ENCODE data around the gene EDDM13. TPM values are rescaled to one million over a fixed set of nuclear protein-coding genes. Genes with fewer than 3 reads are reported as not detected.
"Not testable (repeated sequence)": the region's sequence is repeated elsewhere in the genome, so short reads cannot be mapped to it uniquely, and the experiment has no call there.

EDDM13 gene, protein sequence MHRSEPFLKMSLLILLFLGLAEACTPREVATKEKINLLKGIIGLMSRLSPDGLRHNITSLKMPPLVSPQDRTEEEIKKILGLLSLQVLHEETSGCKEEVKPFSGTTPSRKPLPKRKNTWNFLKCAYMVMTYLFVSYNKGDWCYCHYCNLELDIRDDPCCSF
- not detected for total RNA-seq (ENCODE audit: unreplicated experiment)
- long read RNA-seq: 0 reads

DNA sequence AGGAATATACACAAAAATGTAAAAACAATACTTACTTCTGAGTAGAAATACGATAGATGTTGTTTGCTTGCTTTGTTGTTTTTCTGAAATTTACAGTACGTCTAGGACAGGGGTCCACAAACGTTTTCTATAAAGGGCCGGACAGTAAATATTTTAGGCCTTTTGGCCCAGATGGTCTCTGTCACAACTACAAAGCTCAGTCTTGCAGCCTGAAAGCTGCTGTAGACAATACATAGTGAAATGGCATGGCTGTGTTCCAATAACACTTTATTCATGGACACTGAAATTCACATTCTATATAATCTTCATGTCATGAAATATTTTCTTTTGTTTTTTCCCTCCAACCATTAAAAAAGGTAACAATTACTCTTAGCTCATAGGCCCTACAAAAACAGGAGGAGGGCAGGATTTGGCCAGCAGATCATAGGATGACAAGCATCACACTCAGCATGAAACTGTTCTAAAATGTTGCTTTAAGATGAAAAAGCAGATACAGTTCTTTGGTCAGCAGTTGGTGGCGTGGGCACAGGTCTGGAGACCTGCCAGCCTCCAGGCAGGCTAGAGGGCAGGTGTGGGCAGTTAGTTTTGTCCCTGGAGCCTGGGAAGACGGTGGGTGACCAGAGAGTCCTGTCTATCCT lies at the start of gene EDDM13:
Gene EDDM13 (plus strand): TSS at position 588 of the 638 bp plus-strand sequence. CDS start 87 bp downstream, outside the sequence.
- Mint-ChIP-seq H3K36me3 (ENCODE audit: unreplicated experiment) (peaks cover 12% of the 10 kb centered on the region), H3K9me3 (ENCODE audit: unreplicated experiment) (peaks cover 8% of the 10 kb centered on the region), H3K27me3 (ENCODE audit: unreplicated experiment) (peaks cover 2% of the 10 kb centered on the region), H3K27ac (ENCODE audit: unreplicated experiment) (peak within 1 kb of the TSS; percentile 13), H3K4me1 (ENCODE audit: low read depth, unreplicated experiment) (no peaks in the 10 kb centered on the region), H3K4me3 (ENCODE audit: unreplicated experiment) (no peak within 1 kb of the TSS)
- TF ChIP-seq, protein P1, sequence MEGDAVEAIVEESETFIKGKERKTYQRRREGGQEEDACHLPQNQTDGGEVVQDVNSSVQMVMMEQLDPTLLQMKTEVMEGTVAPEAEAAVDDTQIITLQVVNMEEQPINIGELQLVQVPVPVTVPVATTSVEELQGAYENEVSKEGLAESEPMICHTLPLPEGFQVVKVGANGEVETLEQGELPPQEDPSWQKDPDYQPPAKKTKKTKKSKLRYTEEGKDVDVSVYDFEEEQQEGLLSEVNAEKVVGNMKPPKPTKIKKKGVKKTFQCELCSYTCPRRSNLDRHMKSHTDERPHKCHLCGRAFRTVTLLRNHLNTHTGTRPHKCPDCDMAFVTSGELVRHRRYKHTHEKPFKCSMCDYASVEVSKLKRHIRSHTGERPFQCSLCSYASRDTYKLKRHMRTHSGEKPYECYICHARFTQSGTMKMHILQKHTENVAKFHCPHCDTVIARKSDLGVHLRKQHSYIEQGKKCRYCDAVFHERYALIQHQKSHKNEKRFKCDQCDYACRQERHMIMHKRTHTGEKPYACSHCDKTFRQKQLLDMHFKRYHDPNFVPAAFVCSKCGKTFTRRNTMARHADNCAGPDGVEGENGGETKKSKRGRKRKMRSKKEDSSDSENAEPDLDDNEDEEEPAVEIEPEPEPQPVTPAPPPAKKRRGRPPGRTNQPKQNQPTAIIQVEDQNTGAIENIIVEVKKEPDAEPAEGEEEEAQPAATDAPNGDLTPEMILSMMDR (IDR thresholded peaks at IDR 0.05; ENCODE audit: partially characterized antibody, unreplicated experiment): no peak
- DNase-seq: no peak

DNA sequence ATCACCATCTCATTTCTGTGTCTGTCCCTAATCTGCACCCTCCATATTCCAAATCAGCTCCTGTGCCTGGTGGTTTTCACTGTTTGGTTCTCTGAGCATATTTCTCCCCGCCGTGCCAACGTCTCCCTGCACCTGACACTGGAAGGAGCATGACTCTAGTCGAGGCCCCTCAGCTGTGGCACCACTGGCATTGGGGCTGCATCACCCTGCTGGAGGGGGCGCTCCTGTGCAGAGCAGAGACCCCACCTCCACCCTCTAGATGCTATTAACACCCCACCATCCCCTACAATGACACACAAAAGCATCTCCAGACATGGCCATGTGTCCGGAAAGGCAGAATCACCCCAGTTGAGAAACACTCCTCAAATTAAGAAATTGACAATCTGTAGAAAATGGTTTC lies 49.6 kb upstream of the EDDM13 start:
- H3K9me3 Mint-ChIP-seq (ENCODE audit: unreplicated experiment): peaks cover 2% of the 10 kb centered on the region
- TF ChIP-seq, protein P1 (IDR thresholded peaks at IDR 0.05; ENCODE audit: partially characterized antibody, unreplicated experiment): no peak
- H3K4me1 Mint-ChIP-seq (ENCODE audit: low read depth, unreplicated experiment): no peaks in the 10 kb centered on the region
- no peak for DNase-seq
- no peak overlapping the region for H3K27ac Mint-ChIP-seq (ENCODE audit: unreplicated experiment)
- peaks cover 16% of the 10 kb centered on the region for H3K36me3 Mint-ChIP-seq (ENCODE audit: unreplicated experiment)
- no peak overlapping the region for H3K4me3 Mint-ChIP-seq (ENCODE audit: unreplicated experiment)
- peaks cover 2% of the 10 kb centered on the region for H3K27me3 Mint-ChIP-seq (ENCODE audit: unreplicated experiment)

DNA sequence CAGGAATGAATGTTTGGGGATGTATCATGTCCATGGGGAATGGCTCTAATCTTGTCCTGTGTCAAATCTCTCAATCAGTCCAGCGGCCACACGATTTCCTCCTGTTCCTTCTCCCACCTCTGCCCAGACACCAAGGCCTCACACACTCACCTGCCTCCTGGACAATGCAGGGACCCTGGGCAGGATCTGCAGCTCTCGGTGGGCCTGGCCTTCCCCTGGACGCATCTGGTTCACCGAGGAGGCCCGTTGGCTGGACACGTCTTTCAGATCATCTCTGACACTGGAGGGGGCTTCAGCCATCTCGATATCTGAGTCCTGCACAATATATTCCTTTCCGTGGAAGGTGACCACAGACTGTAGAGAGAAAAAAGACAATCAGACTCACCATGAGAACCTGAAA lies 49.1 kb upstream of the EDDM13 start:
- Mint-ChIP-seq H3K4me3 (ENCODE audit: unreplicated experiment) (no peak overlapping the region), H3K9me3 (ENCODE audit: unreplicated experiment) (no peaks in the 10 kb centered on the region), H3K4me1 (ENCODE audit: low read depth, unreplicated experiment) (no peaks in the 10 kb centered on the region), H3K27ac (ENCODE audit: unreplicated experiment) (no peak overlapping the region), H3K36me3 (ENCODE audit: unreplicated experiment) (peaks cover 16% of the 10 kb centered on the region), H3K27me3 (ENCODE audit: unreplicated experiment) (peaks cover 2% of the 10 kb centered on the region)
- TF ChIP-seq, protein P1 (IDR thresholded peaks at IDR 0.05; ENCODE audit: partially characterized antibody, unreplicated experiment): no peak
- DNase-seq: no peak

DNA sequence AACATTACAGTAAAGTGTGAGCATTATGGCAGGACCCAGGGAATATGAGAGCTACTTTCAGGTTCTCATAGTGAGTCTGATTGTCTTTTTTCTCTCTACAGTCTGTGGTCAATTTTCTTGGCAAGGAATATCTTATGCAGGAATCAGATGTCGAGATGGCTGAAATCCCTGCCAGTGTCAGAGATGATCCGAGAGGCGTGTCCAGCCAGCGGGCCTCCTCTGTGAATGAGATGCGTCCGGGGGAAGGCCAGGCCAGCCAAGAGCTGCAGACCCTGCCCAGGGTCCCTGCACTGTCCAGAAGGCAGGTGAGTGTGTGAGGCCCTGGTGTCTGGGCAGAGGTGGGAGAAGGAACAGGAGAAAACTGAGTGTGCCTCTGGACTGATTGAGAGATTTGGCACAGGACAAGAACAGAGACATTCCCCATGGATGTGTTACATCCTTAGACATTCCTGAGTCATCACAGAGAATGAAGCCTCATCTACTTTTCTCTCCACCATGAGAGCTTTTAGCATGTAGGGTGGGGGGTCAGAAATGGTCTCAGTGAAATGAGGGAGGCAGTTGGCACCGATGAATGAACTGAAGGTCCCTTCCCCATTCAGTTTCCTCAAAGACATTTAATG lies 27.3 kb upstream of the EDDM13 start:
- H3K4me3 Mint-ChIP-seq (ENCODE audit: unreplicated experiment): no peak overlapping the region
- peaks cover 5% of the 10 kb centered on the region for H3K36me3 Mint-ChIP-seq (ENCODE audit: unreplicated experiment)
- TF ChIP-seq, protein P1 (IDR thresholded peaks at IDR 0.05; ENCODE audit: partially characterized antibody, unreplicated experiment): no peak
- DNase-seq: no peak
- H3K9me3 Mint-ChIP-seq (ENCODE audit: unreplicated experiment): peaks cover 4% of the 10 kb centered on the region
- peaks cover 2% of the 10 kb centered on the region for H3K27me3 Mint-ChIP-seq (ENCODE audit: unreplicated experiment)
- no peak overlapping the region for H3K27ac Mint-ChIP-seq (ENCODE audit: unreplicated experiment)
- no peaks in the 10 kb centered on the region for H3K4me1 Mint-ChIP-seq (ENCODE audit: low read depth, unreplicated experiment)

DNA sequence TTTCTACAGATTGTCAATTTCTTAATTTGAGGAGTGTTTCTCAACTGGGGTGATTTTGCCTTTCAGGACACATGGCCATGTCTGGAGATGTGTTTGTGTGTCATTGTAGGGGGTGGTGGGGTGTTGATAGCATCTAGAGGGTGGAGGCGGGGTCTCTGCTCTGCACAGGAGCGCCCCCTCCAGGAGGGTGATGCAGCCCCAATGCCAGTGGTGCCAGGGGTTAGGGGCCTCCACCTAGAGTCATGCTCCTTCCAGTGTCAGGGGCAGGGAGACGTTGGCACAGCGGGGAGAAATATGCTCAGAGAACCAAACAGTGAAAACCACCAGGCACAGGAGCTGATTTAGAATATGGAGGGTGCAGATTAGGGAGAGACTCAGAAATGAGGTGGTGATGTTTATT lies 26.8 kb upstream of the EDDM13 start:
- H3K4me3 Mint-ChIP-seq (ENCODE audit: unreplicated experiment); H3K9me3 Mint-ChIP-seq (ENCODE audit: unreplicated experiment); H3K27ac Mint-ChIP-seq (ENCODE audit: unreplicated experiment); H3K36me3 Mint-ChIP-seq (ENCODE audit: unreplicated experiment); DNase-seq; H3K27me3 Mint-ChIP-seq (ENCODE audit: unreplicated experiment); H3K4me1 Mint-ChIP-seq (ENCODE audit: low read depth, unreplicated experiment): not testable (repeated sequence)

DNA sequence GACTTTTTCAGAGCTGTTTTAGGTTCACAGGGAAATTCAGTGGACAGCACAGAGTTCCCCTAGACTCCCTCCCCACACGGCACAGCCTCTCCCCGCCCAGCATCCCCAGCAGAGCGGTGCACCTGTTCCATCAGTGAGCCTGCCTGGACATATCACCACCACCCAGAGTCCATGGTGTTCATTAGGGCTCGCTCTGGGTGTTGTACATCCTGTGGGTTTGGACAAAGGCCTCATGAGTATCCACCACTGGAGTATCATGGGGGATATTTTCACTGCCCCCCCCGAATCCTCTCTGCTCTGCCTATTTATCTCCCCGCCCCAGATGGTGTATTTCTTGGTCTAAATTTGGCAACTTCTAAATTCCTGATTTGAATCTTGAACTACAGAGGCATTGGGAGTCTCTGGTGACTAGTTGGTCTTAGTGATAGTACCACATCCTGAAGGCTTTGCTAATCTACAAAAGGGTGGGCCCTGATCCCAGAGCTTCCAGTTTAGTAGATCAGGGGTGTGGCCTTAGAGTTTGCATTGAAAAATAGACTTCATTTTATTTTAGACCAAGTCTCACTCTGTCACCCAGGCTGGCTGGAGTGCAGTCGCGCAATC lies 23.7 kb upstream of the EDDM13 start:
- H3K27me3 Mint-ChIP-seq (ENCODE audit: unreplicated experiment); H3K9me3 Mint-ChIP-seq (ENCODE audit: unreplicated experiment); DNase-seq; H3K4me3 Mint-ChIP-seq (ENCODE audit: unreplicated experiment); H3K27ac Mint-ChIP-seq (ENCODE audit: unreplicated experiment); H3K4me1 Mint-ChIP-seq (ENCODE audit: low read depth, unreplicated experiment): not testable (repeated sequence)
- peaks cover 13% of the 10 kb centered on the region for H3K36me3 Mint-ChIP-seq (ENCODE audit: unreplicated experiment)

Measured in glutamatergic neuron (in vitro differentiated cells).